MCF 10A (cell line): ENCODE data around the gene TTC9C. TPM values are rescaled to one million over a fixed set of nuclear protein-coding genes. Genes with fewer than 3 reads are reported as not detected.
"Not testable (repeated sequence)": the region's sequence is repeated elsewhere in the genome, so short reads cannot be mapped to it uniquely, and the experiment has no call there.

Experiments used
- BruUV-seq: library from RNA; stranded (reverse); fragments of 400-500 nt; replicated peaks from 2 replicates; lab custom pipeline; 2021; lab: Mats Ljungman, UMichigan
- CTCF ChIA-PET: fragments of 300-600 bp; sonication (Branson Sonifier 250); formaldehyde crosslinking; extraction: SDS; loops from one replicate; lab custom pipeline; 2021; ENCODE audit warnings: antibody characterized with exemption, inconsistent platforms; lab: Yijun Ruan, JAX
- POLR2A ChIA-PET: fragments of 300-600, 350-650 bp; sonication (Branson Sonifier 250); formaldehyde crosslinking; extraction: SDS; loops from one replicate; lab custom pipeline; 2020; ENCODE audit warnings: antibody characterized with exemption, inconsistent platforms; lab: Yijun Ruan, JAX
- DNase-seq: peaks from one replicate; pipeline ENCODE4 v3.0.0-alpha.2; 2018; ENCODE audit not compliant: unreplicated experiment
- H3K27ac Mint-ChIP-seq: one replicate; pipeline ENCODE4 v1.8.0; 2022; ENCODE audit warnings: mild to moderate bottlenecking, low read depth, mixed read lengths; ENCODE audit not compliant: unreplicated experiment
- H3K27me3 Mint-ChIP-seq: one replicate; pipeline ENCODE4 v1.8.0; 2022; ENCODE audit warnings: mixed read lengths; ENCODE audit not compliant: insufficient read depth, unreplicated experiment
- H3K36me3 Mint-ChIP-seq: one replicate; pipeline ENCODE4 v1.8.0; 2022; ENCODE audit warnings: mild to moderate bottlenecking, moderate library complexity, mixed read lengths; ENCODE audit not compliant: insufficient read depth, unreplicated experiment
- H3K4me1 Mint-ChIP-seq: one replicate; pipeline ENCODE4 v1.8.0; 2022; ENCODE audit warnings: mixed read lengths; ENCODE audit not compliant: insufficient read depth, unreplicated experiment
- H3K4me3 Mint-ChIP-seq: one replicate; pipeline ENCODE4 v1.8.0; 2022; ENCODE audit warnings: mild to moderate bottlenecking, moderate library complexity, mixed read lengths; ENCODE audit not compliant: unreplicated experiment
- H3K9me3 Mint-ChIP-seq: one replicate; pipeline ENCODE4 v1.8.0; 2022; ENCODE audit warnings: mixed read lengths; ENCODE audit not compliant: unreplicated experiment
- CTCF ChIP-seq: fragments of 200-600 bp; IDR thresholded peaks from one replicate; pipeline ENCODE4 v1.8.0; 2022; ENCODE audit warnings: antibody characterized with exemption, mild to moderate bottlenecking; ENCODE audit not compliant: unreplicated experiment
- intact Hi-C: fragments of 100-400 bp; cut with micrococcal nuclease; formaldehyde crosslinking; loops from 2 replicates; pipeline ENCODE4 v1.14.1; 2022
- total RNA-seq: library from RNA; stranded (reverse); gene quantifications from 2 replicates; pipeline ENCODE4 v1.2.3, GENCODE V29; 2022

Gene TTC9C
- total RNA-seq, 1 experiment from 2014 or later = 27.3 TPM

DNA sequence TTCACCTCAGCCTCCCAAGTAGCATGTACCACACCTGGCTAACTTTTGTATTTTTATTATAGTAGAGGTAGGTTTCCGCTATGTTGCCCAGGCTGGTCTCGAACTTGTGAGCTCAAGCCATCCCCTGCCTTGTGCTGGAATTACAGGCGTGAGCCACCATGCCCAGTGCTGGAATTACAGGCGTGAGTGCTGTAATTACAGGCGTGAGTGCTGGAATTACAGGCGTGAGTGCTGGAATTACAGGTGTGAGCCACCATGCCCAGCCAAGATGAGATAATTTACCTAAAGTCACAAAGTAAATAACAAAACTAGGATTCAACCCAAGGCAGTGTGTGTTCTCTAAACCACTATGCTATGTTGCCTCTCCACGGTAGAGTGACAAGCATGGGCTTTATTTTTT is 45.8 kb upstream of the TTC9C start:
- Mint-ChIP-seq H3K27me3 (no peaks in the 10 kb centered on the region), H3K4me3 (no peak overlapping the region), H3K27ac (no peak overlapping the region), H3K9me3 (no peaks in the 10 kb centered on the region), H3K36me3 (peaks cover 11% of the 10 kb centered on the region), H3K4me1 (peaks cover 14% of the 10 kb centered on the region)
- ChIA-PET POLR2A (no interaction called here), CTCF (interaction anchor here (1.1 kb wide), 1 partner anchor 41 kb away, joined by 6 read pairs; no protein-coding TSS in a partner anchor)
- BruUV-seq = no TSS peak
- TF ChIP-seq CTCF = no peak
- intact Hi-C loops = no loop called here
- DNase-seq = no peak

DNA sequence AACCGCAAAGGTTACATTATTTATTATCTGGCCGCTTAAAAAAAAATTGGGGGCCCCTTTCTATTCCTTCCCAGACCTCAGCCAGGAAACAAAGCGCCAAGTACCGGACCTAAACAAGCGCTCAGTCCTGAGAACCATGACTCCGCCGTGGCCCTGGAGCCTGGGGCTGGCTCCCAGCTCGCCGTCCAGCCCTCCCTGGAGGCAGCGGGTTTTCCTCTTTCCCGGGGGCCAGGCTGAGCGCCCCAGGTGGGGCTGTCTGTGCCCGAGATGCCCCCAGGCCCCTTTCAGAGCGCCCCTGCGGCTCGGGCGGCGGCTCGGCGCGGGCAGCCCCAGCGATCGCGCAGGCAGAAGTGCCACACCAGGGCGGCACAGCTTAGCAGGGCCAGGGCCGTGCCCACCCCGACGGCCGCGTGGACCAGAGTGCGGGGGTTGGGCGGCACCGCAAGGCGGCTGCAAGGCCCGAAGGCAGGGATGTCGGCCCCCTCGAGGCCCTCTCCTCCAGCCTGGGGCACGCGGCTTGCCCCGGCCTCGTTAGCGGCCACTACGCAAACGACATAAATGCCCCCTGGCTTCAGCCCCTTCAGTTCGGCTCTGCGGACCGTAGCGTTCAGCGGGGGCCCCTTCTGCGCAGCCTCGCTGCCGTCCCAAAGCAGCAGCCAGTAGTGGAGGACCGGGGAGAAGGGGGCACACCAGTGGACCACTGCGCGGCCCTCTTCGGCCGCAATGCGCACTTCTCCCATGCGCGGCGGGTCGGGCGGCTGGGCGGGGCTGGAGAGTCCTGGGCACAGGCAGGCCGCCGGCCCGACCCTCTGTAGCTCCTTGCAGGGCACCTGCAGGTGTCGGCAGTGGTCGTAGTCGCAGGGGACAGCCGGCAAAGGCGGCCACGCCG is 40.5 kb upstream of the TTC9C start:
- no peak for DNase-seq
- intact Hi-C loops = no loop called here
- H3K9me3 Mint-ChIP-seq = no peaks in the 10 kb centered on the region
- CTCF ChIA-PET = no interaction called here
- no peak overlapping the region for H3K4me3 Mint-ChIP-seq
- H3K4me1 Mint-ChIP-seq = peaks cover 19% of the 10 kb centered on the region
- H3K36me3 Mint-ChIP-seq = peaks cover 38% of the 10 kb centered on the region
- H3K27ac Mint-ChIP-seq = no peak overlapping the region
- POLR2A ChIA-PET = interaction anchor here (0.6 to 1.7 kb wide), 5 partner anchors 16 to 1582 kb away, joined by 3 to 4 read pairs (median 3); partner anchors contain the start of genes TAF6L and UQCC3
- no TSS peak for BruUV-seq
- no peak for TF ChIP-seq CTCF
- no peaks in the 10 kb centered on the region for H3K27me3 Mint-ChIP-seq

GRCh38 chr11:62688491-62688890 is 39.8 kb upstream of the TTC9C start:
- Mint-ChIP-seq H3K9me3 (no peaks in the 10 kb centered on the region), H3K4me1 (peaks cover 19% of the 10 kb centered on the region), H3K4me3 (no peak overlapping the region), H3K27ac (no peak overlapping the region), H3K27me3 (no peaks in the 10 kb centered on the region), H3K36me3 (peaks cover 45% of the 10 kb centered on the region)
- ChIA-PET CTCF (interaction anchor here (0.5 to 2.7 kb wide), 2 partner anchors 294 to 802 kb away, joined by 3 to 10 read pairs; no protein-coding TSS in a partner anchor), POLR2A (interaction anchor here (0.6 to 2.3 kb wide), 8 partner anchors 9 to 710 kb away, joined by 3 to 12 read pairs (median 7); partner anchors contain the start of genes HNRNPUL2, INTS5, TAF6L and TTC9C)
- no TSS peak for BruUV-seq
- DNase-seq = no peak
- TF ChIP-seq CTCF = no peak
- intact Hi-C loops = no loop called here

DNA sequence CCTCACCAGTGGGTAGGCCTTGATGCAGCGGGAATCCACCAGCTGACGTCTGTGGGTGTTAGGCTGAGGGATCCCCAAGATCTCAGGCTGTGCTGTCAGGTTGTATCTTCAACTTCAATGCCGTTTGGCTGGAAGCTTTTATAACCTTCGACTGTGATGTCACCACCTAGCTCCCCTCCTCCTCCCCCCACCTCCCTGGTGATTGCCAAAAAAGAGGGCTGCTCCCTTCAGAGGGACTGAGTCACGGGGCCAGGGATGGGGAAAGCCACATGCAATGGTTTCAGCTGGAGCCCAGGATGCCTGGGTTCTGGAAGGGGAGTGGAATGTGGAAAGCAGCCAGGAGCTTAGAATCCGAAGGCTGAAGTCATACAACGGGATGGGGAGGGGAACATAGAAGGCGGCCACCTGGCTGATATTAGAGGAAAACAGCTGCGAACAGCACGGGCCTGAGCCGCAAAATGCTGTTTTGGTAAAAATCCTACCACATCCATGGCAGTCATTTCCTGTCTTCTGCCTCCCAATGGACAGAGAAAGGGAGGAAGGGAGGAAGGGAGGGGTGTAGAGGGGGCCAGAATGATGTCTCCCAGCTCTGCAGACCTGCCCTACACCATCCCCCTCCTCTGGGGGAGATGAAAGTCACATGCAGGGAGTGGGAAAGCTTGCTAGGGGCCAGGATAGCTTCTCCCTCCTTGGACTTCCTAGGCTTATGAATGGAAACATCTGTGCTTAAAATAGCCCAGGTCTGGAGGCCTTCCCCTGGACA is 38.7 kb upstream of the TTC9C start, which contains the start of gene LRRN4CL:
Gene LRRN4CL, minus strand, starts transcription at position 110 of the 763 bp plus-strand sequence. CDS start 1,022 bp downstream, outside the sequence.
- BruUV-seq = no TSS peak
- peak within 1 kb of the TSS; percentile 86 for H3K27ac Mint-ChIP-seq
- no peaks in the 10 kb centered on the region for H3K9me3 Mint-ChIP-seq
- ChIA-PET CTCF (interaction anchor here (0.5 to 7.6 kb wide), 7 partner anchors 9 to 295 kb away, joined by 3 to 72 read pairs (median 3); no protein-coding TSS in a partner anchor), POLR2A (interaction anchor here (0.6 to 2.3 kb wide), 14 partner anchors 9 to 152 kb away, joined by 3 to 15 read pairs (median 6); partner anchors contain the start of genes C11orf98, CSKMT, HNRNPUL2 and INTS5)
- H3K36me3 Mint-ChIP-seq = peaks cover 47% of the 10 kb centered on the region
- DNase-seq = peak; percentile 83
- H3K4me3 Mint-ChIP-seq = no peak within 1 kb of the TSS
- no peaks in the 10 kb centered on the region for H3K27me3 Mint-ChIP-seq
- intact Hi-C loops = no loop called here
- H3K4me1 Mint-ChIP-seq = peaks cover 19% of the 10 kb centered on the region
- no peak for TF ChIP-seq CTCF

- not testable (repeated sequence) for H3K9me3 Mint-ChIP-seq, H3K27ac Mint-ChIP-seq, H3K4me3 Mint-ChIP-seq, H3K27me3 Mint-ChIP-seq, DNase-seq, BruUV-seq
- Mint-ChIP-seq H3K4me1 (peaks cover 15% of the 10 kb centered on the region), H3K36me3 (peaks cover 69% of the 10 kb centered on the region)
- CTCF ChIA-PET = interaction anchor here (0.6 to 7.6 kb wide), 17 partner anchors 9 to 316 kb away, joined by 3 to 72 read pairs (median 4); partner anchors contain the start of genes BSCL2 and GNG3
- intact Hi-C loops = loop anchor here (1.0 to 2.0 kb wide), 3 partner anchors 13 to 298 kb away; partner anchors contain the start of genes EML3 and ROM1
- POLR2A ChIA-PET = interaction anchor here (0.7 to 2.6 kb wide), 7 partner anchors 12 to 147 kb away, joined by 3 to 7 read pairs (median 4); partner anchors contain the start of genes C11orf98, CSKMT, INTS5 and UQCC3
These were observed 34.7 kb upstream of the TTC9C start for GRCh38 chr11:62693624-62694023.
